Epithelial cell of proximal tubule (primary cell): ENCODE measurements around the gene PLXNC1. TPM values are rescaled to one million over a fixed set of nuclear protein-coding genes. Genes with fewer than 3 reads are reported as not detected.

Source experiments
- DNase-seq: peaks from one replicate; pipeline ENCODE4 v3.0.0-alpha.2; 2011; ENCODE audit warnings: low read depth
- H3K4me3 ChIP-seq: 2 replicates; pipeline ENCODE4 v1.5.1; 2011; ENCODE audit warnings: low read depth, mild to moderate bottlenecking, low read length
- total RNA-seq: library from RNA; depleted of rRNA; stranded (reverse); fragments of >200 nt; gene quantifications from 2 replicates; pipeline ENCODE4 v1.2.3, GENCODE V29; 2015
- TF ChIP-seq, protein P1 (sequence below): conservative IDR thresholded peaks from 2 replicates; pipeline ENCODE4 v1.5.1; 2012; ENCODE audit warnings: low read depth, mild to moderate bottlenecking, low read length

Gene PLXNC1
- total RNA-seq, 1 donor from 2014 or later = 0.06 TPM

GRCh38 chr12:94116191-94116590, 32.2 kb upstream of the PLXNC1 start:
- TF ChIP-seq, protein P1, sequence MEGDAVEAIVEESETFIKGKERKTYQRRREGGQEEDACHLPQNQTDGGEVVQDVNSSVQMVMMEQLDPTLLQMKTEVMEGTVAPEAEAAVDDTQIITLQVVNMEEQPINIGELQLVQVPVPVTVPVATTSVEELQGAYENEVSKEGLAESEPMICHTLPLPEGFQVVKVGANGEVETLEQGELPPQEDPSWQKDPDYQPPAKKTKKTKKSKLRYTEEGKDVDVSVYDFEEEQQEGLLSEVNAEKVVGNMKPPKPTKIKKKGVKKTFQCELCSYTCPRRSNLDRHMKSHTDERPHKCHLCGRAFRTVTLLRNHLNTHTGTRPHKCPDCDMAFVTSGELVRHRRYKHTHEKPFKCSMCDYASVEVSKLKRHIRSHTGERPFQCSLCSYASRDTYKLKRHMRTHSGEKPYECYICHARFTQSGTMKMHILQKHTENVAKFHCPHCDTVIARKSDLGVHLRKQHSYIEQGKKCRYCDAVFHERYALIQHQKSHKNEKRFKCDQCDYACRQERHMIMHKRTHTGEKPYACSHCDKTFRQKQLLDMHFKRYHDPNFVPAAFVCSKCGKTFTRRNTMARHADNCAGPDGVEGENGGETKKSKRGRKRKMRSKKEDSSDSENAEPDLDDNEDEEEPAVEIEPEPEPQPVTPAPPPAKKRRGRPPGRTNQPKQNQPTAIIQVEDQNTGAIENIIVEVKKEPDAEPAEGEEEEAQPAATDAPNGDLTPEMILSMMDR = no peak
- H3K4me3 ChIP-seq = no peak overlapping the region
- DNase-seq = no peak

DNA sequence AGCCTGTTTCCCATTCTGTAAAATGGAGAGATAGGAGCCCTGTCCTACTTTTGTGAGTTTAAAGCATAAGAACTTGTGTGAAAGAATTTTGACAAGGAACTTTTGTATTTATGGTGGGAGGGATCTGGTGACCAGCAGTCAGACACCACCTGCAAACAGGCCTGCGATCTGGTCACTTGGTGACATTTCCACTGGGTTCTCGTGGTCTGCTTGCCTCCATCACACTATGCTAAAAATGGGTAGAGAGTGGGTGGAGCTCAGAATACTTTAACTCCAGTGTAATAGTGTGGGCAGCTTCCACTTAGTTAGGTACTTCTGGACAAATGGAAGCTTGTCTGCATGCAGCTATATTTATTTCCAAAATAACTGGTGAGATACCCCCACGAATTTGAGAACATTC, 26.5 kb upstream of the PLXNC1 start:
- no peak overlapping the region for H3K4me3 ChIP-seq
- no peak for DNase-seq
- TF ChIP-seq, protein P1 = no peak

DNA sequence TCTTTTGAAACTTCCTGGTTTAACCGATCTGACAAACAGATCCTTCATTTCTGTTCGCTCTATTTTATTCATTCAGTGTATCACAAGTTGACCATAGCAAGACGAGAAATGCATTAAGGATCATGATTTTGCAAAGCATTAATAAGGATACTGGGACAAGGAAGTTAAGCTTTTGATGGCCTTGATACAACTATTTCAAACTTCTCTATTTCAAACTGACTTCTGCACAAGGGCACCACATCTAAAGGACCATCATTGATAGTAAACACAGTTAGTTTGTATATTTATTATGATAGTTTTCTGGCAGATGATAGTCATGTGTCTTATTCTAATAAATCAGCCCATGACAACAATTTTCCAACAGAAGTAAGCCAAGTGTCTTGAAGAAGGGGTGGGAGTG, 25.8 kb upstream of the PLXNC1 start:
- TF ChIP-seq, protein P1 = no peak
- DNase-seq = no peak
- H3K4me3 ChIP-seq = no peak overlapping the region

DNA sequence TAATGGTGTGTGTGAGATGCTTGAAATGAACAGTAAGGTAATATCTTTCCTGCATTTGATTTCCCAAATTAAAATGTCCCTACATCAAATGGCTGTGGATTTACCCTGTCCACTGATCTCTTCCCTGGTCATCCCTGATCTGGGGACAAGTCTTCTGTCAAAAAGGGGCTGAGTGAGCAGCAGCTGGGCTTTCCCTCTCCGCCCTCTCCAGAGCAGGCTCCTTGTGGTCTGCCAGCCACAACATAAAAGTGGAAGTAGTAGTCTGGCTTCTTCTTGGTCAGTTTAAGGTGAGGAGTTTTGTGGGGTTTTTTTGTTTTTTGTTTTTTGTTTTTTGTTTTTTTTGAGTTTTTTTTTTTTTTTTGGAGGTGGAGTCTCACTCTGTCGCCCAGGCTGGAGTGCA, 25.2 kb upstream of the PLXNC1 start:
- TF ChIP-seq, protein P1 = no peak
- H3K4me3 ChIP-seq = no peak overlapping the region
- DNase-seq = no peak

DNA sequence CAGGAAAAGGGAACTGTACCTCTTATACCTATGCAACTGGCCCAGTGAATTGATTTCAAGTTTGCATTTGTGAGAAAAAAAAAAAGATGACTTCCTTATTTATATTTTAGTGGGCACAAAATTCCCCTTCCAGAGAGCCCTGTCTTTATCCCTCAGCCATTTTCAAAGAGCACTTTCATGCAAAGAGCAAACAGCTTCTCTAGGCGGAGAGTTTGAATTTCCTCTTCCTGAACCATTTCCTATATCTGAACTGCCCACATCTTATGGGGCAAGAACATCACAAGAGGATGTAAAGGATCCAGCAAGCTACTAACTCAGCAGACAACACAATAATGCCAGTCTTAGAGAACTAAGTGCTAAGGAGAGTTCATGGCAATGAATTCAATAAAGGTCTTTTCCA, 22.3 kb upstream of the PLXNC1 start:
- H3K4me3 ChIP-seq = no peak overlapping the region
- TF ChIP-seq, protein P1 = no peak
- no peak for DNase-seq

DNA sequence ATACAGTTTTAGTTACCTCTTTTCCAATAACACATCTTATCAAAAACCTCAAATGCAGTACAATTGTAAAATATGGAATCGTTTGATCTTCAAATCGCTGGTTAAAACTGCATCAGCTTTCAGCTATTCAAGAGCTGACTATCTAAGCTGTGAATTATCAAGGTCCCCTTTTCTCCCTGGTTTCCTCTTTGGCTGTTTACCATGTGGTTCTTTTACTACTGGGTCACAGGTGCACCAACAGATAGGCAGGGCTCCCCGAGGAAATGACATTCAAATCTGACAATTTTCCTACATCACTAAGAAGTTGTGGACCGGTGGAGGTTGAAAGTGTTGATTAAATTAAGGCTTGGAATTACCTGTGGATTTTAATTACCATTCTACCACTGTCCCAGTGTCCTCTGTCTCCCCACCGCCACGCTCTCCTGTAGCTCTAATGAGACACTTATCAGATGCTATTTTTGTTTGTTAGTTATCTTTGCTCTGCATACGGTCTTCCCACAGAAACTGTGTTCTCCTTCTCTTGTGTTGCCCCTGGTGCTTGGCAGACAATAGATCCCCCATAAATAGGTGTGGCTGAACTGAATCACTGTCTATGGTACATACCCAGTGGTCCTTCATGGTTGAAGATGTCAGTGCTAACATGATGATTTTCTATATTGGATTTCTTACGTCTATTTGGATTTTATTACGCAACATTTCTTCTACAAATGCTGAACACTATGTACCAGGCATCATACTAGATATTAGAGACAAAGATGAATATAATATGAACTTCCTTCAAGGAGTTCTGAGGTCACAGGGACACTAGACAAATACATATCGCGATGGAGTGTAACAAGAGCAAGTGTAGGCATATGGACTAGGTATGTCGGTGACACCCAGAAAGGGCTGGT, 20.9 kb upstream of the PLXNC1 start:
- no peak for DNase-seq
- no peak overlapping the region for H3K4me3 ChIP-seq
- TF ChIP-seq, protein P1 = no peak

DNA sequence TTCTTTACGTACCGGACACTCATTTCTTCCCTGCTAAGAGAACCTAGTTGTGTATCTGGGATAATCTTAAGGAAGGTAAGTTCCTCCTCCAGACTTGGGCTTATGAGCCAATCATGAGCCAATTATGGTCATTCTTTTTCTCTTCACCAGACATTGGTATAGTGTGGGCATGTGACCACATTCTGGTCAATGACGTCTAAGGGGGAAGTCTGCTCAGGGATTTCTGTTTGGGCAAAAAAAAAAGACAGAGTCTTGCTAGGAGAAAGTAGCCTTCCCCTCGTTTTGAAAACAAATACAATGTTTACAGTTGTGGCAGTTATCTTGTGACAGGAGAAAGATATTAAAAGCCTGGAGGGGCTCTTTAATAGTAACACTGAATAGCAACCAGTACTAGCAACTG, 20.1 kb upstream of the PLXNC1 start:
- TF ChIP-seq, protein P1 = no peak
- no peak for DNase-seq
- no peak overlapping the region for H3K4me3 ChIP-seq
